ENCODE data around the gene ADARB1.

Gene ADARB1

DNA sequence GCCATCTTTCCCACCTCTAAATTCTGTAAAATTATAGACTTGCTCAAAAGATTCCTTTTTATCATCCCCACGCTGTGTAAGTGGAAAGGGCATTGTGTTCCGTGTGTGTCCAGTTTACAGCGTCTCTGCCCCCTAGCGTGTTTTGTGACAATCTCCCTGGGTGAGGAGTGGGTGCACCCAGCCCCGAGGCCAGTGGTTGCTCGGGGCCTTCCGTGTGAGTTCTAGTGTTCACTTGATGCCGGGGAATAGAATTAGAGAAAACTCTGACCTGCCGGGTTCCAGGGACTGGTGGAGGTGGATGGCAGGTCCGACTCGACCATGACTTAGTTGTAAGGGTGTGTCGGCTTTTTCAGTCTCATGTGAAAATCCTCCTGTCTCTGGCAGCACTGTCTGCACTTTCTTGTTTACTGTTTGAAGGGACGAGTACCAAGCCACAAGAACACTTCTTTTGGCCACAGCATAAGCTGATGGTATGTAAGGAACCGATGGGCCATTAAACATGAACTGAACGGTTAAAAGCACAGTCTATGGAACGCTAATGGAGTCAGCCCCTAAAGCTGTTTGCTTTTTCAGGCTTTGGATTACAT is 151.5 kb downstream of the ADARB1 start:
- no peak for DNase-seq (ENCODE audit: low read depth in 2 of 2)

DNA sequence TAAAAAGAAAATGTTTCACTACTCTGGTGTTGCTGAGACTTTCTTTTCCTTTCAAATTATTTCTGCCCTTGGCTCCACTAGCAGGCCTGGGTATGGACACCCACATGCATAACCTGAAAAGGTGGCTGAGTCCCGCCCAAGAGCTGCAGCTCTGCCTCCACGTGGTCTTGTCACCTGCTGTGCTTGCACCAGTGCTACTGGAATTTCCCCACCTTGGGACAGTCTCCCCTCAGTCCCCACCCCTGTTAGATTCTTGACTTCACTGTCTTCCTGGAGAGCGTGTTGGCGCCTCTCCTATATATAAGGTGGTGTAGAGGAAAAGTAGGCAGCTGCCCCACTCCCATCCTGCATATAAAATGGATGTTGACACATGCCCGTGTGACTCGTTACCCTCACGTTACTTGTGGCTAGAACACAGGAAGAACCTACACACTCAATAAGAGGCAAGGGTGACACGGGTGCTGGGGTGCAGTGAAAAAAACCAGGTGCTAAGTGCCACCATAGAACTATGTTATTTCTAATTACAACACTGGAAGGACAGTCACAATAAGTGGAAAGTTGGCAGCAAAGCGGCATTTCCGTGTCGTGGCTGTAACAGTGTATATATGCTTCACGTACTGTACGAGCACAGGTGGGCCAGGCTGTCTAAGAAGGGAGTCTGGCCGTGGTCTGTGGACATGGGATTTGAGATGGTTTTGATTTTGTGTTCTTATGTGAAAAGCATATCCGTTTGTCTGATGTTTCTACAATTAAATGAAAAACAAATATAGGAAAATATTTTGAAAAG is 152.4 kb downstream of the ADARB1 start:
- DNase-seq (ENCODE audit: low read depth in 2 of 2), result no peak

DNA sequence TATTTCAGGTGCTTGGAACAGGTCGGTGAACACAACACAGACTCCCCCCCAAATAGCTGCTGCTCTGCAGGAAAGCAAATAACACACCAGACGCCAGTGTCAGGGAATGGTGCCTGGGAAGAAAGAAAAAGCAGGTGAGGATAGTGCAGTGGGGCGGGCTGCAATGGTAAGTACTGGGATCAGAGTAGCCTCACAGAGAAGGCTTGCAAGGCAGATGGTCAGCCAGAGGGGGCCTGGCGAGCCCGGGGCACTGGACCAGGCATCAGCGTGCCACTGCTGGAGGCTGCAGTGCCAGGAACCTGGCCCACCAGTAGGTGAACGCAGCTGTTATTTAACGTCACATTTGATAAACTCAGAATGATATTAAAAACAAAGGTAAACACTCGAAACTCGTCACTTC is 153.4 kb downstream of the ADARB1 start:
- no peak for DNase-seq (ENCODE audit: low read depth in 2 of 2)

DNA sequence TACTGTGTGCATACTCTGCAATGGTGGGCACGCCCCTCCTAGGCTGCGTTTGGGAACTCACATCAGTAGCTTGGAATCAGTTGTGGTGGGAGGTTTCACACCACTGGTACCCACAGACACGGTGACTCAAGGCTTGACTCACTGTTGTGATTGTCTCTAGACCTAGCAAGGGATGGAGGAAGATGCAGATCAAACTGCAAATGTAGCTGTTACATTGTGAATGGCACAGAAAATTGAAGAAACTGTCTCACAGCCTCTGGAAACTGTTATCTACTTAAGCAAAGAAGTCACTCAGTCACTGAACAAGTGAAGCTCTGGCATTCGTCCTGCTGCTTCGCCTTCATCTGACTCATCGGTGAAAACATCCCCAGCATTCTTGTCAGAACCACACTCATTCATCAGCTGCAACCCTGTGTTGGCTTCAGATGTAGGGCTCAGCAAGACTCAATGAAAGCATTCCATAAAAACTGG is 153.8 kb downstream of the ADARB1 start:
- DNase-seq (ENCODE audit: low read depth in 2 of 2), result peak; percentile 62 to 75

DNA sequence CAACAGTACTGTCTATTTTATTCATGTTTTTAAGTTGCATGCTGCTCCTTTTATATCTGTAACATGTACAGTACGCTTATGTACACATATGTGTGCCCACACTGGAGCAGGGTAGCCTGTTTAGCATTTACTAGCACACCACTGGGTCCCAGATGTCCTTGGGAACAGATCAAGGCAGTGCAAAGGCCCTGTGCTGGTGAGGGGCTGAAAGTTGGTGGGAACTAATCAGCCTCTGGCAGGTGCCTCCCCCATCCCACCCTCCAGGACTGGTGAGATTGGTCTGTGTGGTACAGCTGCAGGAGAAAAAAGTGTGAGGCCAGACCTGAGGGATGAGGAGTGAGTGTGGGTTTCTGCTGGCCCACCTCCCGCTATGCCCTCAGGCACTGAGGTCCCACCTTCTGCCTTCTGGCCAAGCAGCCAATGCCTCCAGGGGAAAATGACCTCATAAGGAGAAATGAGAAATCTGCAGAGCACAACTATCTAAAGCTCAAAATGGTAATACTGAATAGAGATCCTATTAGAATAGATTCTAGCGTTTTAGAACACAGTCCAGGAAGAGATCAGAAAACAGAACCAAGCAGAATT is 154.4 kb downstream of the ADARB1 start:
- DNase-seq (ENCODE audit: low read depth in 2 of 2), result no peak

DNA sequence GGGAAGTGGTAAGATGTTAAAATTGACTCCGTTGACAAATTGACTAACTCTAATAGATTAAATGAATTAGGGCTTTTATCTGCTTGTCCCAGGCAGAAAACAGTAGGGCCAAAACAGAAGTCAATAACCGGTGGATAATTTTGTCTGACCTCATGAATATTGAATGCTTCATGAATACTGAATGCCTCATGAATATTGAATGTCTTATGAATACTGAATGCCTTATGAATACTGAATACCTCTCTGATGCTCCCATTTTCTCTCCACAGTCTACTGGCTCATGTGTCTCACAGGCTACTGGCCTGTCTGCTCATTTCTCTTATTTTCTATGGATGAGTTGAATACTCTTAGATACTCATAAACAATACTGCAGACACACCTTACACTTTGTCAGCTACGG is 157.3 kb downstream of the ADARB1 start:
- DNase-seq (ENCODE audit: low read depth in 2 of 2), result no peak

DNA sequence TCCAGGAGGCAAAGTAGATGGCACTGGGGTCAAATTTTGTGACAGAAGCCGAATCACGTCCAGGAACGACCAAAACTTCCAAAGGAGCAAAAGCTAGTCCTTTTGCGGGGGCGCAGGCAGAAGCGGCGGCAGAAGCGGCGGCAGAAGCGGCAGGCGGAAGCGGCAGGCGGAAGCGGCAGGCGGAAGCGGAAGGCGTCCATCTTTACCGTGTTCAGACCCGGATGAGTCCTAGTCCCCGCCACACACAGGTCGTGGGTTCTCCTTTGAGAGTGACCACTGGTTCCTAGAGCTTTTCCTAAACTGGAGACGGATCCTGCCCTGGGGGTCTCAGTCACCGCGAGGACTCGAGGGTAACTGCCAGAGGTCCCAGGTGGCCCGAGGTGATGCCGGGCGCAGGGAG is 159.7 kb downstream of the ADARB1 start:
- no peak for DNase-seq (ENCODE audit: low read depth in 2 of 2)

DNA sequence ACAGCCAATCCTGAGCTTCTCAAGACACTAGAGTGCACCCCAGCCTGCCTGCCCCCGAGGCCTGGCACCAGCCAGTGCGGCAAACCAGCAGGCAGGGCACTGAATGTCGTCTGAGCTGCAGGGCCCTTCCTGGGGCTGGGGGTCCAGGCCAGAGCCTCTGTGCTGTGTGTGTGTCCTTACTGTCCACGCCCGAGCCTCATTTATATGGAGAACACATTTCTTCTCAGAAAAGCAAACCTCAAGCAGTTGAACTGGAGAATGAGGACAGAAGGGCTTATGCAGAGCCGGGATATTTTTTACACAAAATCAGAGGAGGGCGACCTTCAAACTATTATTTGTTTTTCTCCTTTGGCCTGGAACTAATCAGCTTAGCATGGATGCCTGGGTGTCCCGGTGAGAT is 160.6 kb downstream of the ADARB1 start:
- no peak for DNase-seq (ENCODE audit: low read depth in 2 of 2)

DNA sequence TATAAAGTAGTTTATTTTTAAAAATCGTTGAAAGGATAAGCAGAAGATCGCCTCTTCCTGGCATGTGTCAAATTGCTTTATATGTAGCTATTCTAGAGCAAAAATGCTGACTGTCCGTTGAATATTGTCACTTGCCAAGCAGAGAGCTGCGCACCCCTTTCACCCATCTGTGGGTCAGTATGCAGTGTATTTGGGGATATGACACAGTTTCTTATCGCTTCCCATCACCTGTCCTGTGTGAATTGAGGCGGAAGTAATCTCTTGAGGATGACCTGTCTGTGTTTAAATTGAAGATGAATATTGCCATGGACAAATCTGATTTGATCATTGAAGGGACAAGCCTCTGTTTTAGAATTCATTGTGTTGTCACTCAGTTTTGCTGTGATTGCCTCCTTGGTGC is 161.1 kb downstream of the ADARB1 start:
- no peak for DNase-seq (ENCODE audit: low read depth in 2 of 2)

DNA sequence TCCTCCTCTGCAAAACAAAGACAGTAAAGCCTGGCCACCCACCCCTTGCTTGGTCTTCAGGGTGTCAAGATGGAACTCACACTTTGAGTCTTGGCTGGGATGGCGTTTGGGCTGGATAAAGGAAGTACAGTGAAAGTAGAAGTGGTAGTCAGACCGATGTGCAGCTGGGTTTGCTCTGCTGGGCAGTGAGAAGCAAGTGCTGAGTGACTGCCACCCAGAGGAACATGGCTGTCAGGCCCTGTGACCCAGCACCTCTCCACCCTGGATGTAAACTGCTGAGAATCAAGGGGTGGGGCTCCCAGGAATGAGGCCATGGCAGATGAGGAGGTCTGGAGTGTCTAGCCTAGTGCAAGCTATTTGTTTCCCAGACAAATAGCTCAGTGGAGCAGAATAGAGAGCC is 162.1 kb downstream of the ADARB1 start:
- DNase-seq (ENCODE audit: low read depth in 2 of 2), result no peak

DNA sequence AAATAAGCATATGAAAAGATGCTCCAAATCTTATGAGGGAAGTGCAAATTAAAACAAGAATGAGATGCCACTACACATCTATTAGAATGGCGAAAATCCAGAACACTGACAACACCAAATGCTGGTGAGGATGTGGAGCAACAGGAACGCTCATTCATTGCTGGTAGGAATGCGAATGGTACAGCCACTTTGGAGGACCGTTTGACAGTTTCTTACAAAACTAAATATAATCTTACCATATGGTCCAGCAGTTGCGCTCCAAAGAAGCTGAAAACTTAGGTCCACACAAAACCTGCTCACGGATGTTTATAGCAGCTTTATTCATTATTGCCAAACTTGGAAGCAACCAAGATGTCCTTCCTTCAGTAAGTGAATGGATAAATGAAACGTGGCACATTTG is 163.0 kb downstream of the ADARB1 start:
- DNase-seq (ENCODE audit: low read depth in 2 of 2), result no peak

DNA sequence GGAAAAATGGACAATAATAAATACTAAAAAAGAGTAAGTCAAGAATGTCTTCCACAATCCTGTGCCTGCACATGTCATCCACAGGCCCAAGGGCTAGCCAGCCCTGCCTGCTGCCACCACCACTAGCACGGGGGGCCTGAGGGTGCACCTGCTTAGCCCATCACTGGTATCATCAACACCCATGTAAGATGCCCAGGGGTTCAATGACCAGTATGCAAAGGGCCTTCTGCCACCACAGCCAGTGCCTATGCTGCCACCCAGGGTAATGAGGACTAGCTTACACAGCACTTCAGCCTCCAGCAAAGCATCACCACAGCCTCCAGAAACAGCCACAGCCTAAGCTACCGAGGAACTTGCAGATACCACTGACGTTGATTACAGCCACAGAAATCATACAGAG is 167.0 kb downstream of the ADARB1 start:
- no peak for DNase-seq (ENCODE audit: low read depth in 2 of 2)

DNA sequence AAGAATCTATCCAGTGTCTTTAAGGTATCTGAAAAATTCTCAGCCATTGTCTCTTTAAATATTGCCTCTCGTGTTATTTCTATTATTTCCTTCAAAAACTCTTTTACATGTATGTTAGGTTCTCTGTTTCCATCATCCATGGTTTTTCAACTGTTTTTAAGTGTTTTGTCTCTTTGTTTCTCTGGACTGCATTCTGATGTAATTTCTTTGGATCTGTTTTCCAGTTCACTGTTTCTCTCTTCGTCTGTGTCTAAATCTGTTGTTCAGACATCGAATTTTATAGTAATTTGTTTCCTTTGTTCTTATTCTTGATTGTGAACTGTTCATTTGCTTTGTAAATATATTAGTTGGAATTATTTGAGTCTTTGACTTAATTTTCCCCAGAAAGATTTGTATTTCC is 169.2 kb downstream of the ADARB1 start:
- no peak for DNase-seq (ENCODE audit: low read depth in 2 of 2)

DNA sequence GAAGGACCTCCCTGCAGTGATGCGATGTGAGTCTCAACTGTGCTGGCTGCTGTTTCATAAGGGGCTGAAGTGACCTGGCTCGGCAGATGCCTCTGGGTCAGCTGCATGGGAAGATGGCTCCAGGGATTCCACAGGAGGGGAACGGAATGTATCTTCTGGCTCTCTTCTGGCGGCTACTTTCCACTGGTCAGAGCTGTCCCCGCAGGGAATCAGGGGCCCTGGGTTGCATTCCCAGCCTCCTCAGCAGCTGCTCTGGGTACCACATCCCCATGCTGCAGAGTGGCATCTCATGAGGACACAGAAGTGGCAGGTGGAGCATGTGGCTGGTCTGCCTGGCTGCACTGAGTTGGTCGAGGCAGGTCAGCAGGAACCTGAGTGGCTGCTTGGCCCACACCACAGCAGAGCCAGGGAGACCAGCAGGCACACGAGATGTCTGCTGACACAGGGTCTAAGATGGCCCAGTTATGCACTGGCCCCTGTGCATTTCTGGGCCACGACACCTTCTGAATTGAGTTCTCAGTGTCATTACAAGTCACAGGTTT is 170.5 kb downstream of the ADARB1 start:
- no peak for DNase-seq (ENCODE audit: low read depth in 2 of 2)

DNA sequence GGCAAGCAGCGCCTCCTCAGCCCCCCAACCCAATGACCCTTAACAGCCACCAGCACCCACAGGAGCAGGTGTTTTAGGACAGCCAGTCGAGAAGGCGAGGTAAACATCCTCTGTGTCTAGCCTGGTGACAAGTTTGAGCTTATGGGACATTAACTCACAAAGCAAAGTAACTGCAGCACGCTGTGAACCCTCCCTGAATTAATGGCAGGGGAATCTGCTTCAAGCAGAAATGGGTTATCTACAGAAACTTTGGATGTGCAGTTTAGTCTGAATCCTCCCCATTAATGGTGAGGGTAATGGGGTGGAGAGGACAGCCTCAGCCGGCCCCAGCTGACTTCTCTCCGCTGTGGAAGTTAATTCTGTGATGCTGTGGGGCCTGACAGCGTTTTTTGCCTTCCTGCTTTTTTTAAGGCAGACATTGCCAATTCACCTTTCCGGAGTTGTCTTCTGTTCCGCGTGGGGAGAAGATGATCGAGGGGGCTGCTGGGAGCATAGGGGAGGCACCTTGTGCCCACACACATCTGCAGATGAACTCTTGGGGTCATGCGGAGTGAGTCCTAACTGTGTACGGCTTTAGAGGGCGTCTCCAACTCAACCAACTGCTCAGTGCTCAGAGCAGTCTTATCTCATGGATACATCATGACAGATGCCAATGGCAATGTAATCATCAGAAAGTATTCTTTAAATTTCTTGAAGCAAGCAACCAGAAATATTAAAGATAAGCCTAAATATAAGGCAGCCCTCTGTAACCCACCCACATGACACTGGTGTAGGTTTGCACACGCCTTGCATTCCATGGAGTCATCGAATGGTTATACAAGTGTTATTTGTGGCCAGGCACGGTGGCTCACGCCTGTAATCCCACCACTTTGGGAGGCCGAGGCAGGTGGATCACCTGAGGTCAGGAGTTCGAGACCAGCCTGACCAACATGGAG is 172.3 kb downstream of the ADARB1 start:
- DNase-seq (ENCODE audit: low read depth in 2 of 2), result no peak

DNA sequence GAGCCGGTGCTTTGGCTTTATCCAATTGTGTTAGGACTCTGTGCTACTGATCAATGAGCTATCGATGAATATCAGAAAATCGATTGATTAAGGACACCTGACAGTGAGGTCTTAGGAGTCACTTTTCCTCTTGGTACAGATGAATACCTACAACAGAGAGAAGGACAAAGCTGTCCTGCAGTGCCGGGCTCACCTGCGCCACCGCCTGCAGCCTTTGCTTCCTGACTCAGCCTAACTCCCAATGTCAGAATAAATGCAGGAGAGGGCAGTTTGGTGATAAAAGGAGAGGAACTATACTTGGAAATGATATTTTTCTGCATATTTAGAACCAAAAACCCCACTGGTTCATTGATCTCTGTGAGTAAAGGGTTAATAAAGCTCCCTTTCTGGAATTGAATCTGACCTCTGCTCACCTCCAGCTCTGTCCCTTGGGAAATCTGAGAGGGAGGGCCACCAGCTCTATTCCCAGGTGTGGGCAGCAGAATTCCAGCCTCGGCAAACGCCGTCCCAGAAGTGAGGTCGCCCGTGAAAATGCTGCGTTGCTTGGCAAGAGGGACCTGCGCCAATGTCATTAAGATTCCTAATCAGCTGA is 174.0 kb downstream of the ADARB1 start:
- DNase-seq (ENCODE audit: low read depth in 2 of 2), result no peak

DNA sequence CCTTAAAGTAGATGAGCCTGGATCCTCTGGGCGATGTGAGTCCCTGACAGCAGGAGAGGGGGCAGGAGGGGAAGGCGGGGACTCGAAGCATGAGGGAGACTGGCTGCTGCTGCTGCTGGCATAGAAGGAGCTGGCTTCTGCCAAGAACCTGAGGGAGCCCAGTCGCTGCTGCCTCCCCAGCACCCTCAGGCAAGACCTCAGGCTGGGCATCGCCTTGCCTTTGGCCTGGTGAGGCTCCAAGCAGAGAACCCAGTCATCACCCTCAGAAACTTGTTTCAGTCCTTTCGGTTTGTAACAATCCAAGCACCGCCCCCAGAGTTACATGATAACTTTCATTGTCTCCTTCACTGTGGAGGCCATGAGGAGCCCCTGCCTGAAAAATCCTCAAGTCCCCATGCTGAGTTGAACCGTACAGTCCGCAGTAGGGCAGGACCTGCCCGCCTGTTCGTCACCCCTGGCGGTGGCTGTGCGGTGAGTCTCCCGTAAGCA is 174.6 kb downstream of the ADARB1 start:
- DNase-seq (ENCODE audit: low read depth in 2 of 2), result no peak

DNA sequence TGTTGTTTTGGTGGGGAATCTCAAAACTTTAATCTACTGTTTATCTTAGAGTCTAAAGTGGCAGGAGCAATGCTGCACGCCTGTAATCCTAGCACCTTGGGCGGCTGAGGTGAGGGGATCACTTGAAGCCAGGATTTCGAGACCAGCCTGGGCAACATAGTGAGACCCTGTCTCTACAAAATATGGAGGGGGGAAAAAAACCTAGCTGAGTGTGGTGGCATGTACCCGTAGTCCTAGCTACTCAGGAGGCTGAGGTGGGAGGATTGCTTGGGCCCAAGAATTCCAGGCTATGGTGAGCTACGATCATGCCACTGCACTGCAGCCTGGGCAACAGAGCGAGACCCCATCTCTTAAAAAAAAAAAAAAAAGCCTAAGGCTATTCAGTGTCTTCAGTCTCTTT is 175.2 kb downstream of the ADARB1 start:
- no peak for DNase-seq (ENCODE audit: low read depth in 2 of 2)

DNA sequence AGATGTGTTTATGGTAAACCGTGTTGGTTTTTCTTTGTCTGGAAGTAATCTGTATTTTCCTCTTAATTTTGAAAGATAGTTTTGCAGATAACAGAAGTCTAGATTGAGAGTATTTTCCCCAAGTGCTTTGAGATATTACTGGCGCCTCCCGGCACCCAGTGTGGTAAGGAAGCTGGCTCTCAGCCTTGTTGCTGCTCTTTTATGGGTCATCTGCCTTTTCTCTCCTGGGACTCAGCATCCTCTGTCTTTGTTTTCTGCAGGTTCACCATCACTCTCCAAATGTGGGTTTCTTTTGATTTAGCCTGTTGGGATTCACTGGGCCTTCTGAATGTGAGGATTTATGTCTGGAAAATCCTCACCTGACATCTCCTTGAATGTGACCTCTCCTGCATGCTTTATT is 175.9 kb downstream of the ADARB1 start:
- DNase-seq (ENCODE audit: low read depth in 2 of 2), result no peak

DNA sequence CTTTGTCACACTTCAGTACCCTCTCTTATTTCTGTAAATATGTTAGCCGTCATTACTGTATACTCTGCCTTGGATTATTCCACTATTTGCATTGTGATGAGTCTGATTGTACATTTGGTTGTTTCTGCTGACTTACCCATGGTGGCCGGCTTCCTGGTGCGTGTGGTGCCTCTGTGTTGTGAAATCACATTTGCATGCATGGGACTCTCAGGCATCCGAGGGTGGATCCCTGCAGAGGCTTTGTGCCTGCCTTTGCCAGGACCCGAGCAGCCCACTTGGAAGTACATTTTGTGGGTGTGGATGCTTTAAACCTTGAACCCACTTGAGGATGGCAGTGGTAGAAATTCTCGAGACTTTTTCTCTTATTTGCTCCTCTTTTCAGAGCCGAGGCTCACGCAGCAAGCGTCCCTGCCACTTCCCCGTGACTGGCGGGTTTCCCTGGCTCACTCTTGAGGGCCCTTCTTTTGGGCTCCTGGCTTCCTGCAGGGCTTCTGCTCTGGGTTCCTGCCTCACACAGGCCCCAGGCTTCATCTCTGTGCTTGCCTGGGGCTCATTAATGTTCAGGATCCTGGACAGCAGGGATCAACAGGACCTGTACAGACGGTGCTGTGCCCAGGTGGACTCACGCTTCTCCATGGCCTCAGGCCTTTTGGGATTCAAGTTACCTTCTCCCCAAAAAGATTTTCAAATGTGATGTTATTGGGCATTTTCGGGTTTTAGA is 176.7 kb downstream of the ADARB1 start:
- DNase-seq (ENCODE audit: low read depth in 2 of 2), result no peak

All from stimulated activated CD8-positive, alpha-beta memory T cell treated with anti-CD3 and anti-CD28 coated beads, Interleukin-2, amount 100 ng/mL, for 48 hours (primary cell).